GM18499 (cell line): ENCODE results near the gene GATM.

Experiments used
- ATAC-seq: cut with Tn5 transposase; IDR thresholded peaks from one replicate; pipeline ENCODE4 v1.9.1; 2021; ENCODE audit warnings: moderate number of reproducible peaks; ENCODE audit not compliant: insufficient read depth, unreplicated experiment

Gene GATM

GRCh38 chr15:45378149-45378912, at the start of gene GATM:
GATM (minus strand) TSS chr15:45378544; CDS start chr15:45378453, 91 bp downstream.
- ATAC-seq: peak; percentile 78

GRCh38 chr15:45427085-45427484, 48.7 kb upstream of the GATM start:
- ATAC-seq: no peak

GRCh38 chr15:45425135-45425534, 46.8 kb upstream of the GATM start:
- ATAC-seq: no peak

GRCh38 chr15:45424429-45424828, 46.1 kb upstream of the GATM start:
- no peak for ATAC-seq

- ATAC-seq: no peak
These were observed 39.1 kb upstream of the GATM start for GRCh38 chr15:45417303-45417950.

GRCh38 chr15:45414215-45414885, 36.0 kb upstream of the GATM start:
- ATAC-seq: no peak

- ATAC-seq: no peak
These were observed 31.3 kb upstream of the GATM start for GRCh38 chr15:45409596-45409995.

- ATAC-seq: no peak
These were observed 29.4 kb upstream of the GATM start for GRCh38 chr15:45407786-45408185.

- ATAC-seq: no peak
These were observed 24.9 kb upstream of the GATM start for GRCh38 chr15:45402955-45403877.

GRCh38 chr15:45402162-45402954, 24.0 kb upstream of the GATM start:
- peak; percentile 78 for ATAC-seq

GRCh38 chr15:45401665-45402161, 23.4 kb upstream of the GATM start:
- no peak for ATAC-seq

- no peak for ATAC-seq
These were observed 21.3 kb upstream of the GATM start for GRCh38 chr15:45399381-45400212.

- no peak for ATAC-seq
These were observed 18.8 kb upstream of the GATM start for GRCh38 chr15:45397116-45397665.

- ATAC-seq: no peak
These were observed 17.6 kb upstream of the GATM start for GRCh38 chr15:45395943-45396342.

- no peak for ATAC-seq
These were observed 16.3 kb upstream of the GATM start for GRCh38 chr15:45394681-45395080.

GRCh38 chr15:45393851-45394250, 15.5 kb upstream of the GATM start:
- ATAC-seq: no peak

GRCh38 chr15:45392584-45392855, 14.2 kb upstream of the GATM start:
- ATAC-seq: no peak
